Neural progenitor cell (in vitro differentiated cells): ENCODE results near the gene KCNJ10. TPM values are rescaled to one million over a fixed set of nuclear protein-coding genes. Genes with fewer than 3 reads are reported as not detected.

Source experiments
- DNase-seq: peaks from one replicate; pipeline ENCODE4 v3.0.0-alpha.2; 2016; ENCODE audit warnings: low spot score
- H2AFZ ChIP-seq: fragments of 200-600 bp; sonication (generic); replicated peaks from 2 replicates; pipeline ENCODE4 v1.6.1; 2016; ENCODE audit warnings: antibody characterized with exemption
- H3F3A ChIP-seq: fragments of 200-600 bp; sonication (generic); 2 replicates; pipeline ENCODE4 v1.6.1; 2016; ENCODE audit warnings: antibody characterized with exemption, low read depth
- H3K27ac ChIP-seq: fragments of 200-600 bp; sonication (generic); 2 replicates; pipeline ENCODE4 v1.5.1; 2016; ENCODE audit warnings: mild to moderate bottlenecking
- H3K27me3 ChIP-seq: fragments of 200-600 bp; sonication (generic); 2 replicates; pipeline ENCODE4 v1.6.1; 2016; ENCODE audit warnings: mild to moderate bottlenecking, moderate library complexity
- H3K36me3 ChIP-seq: fragments of 200-600 bp; sonication (generic); 2 replicates; pipeline ENCODE4 v1.5.1; 2016
- H3K4me1 ChIP-seq: fragments of 200-600 bp; sonication (generic); 2 replicates; pipeline ENCODE4 v1.6.1; 2016; ENCODE audit warnings: mixed run types
- H3K4me2 ChIP-seq: fragments of 200-600 bp; sonication (generic); 2 replicates; pipeline ENCODE4 v1.6.1; 2016
- H3K4me3 ChIP-seq: fragments of 200-600 bp; sonication (generic); 2 replicates; pipeline ENCODE4 v1.5.1; 2016
- H3K79me2 ChIP-seq: fragments of 200-600 bp; sonication (generic); 2 replicates; pipeline ENCODE4 v1.6.1; 2016; ENCODE audit warnings: low read depth
- H3K9ac ChIP-seq: fragments of 200-600 bp; sonication (generic); 2 replicates; pipeline ENCODE4 v1.6.1; 2016
- H3K9me3 ChIP-seq: fragments of 200-600 bp; sonication (generic); 2 replicates; pipeline ENCODE4 v1.5.1; 2016; ENCODE audit warnings: low read depth
- H4K20me1 ChIP-seq: fragments of 200-600 bp; sonication (generic); 2 replicates; pipeline ENCODE4 v1.6.1; 2016; ENCODE audit warnings: low read depth
- H3K27ac Mint-ChIP-seq: 3 replicates; pipeline ENCODE4 v1.8.0; 2021; ENCODE audit warnings: mixed read lengths
- H3K27me3 Mint-ChIP-seq: 2 replicates; pipeline ENCODE4 v1.8.0; 2022; ENCODE audit warnings: low read depth, mild to moderate bottlenecking, inconsistent platforms, moderate library complexity, mixed read lengths; ENCODE audit not compliant: insufficient read depth
- H3K36me3 Mint-ChIP-seq: 3 replicates; pipeline ENCODE4 v1.8.0; 2021; ENCODE audit warnings: mixed read lengths
- H3K4me1 Mint-ChIP-seq: 3 replicates; pipeline ENCODE4 v1.8.0; 2021; ENCODE audit warnings: mixed read lengths
- H3K4me3 Mint-ChIP-seq: 3 replicates; pipeline ENCODE4 v1.8.0; 2021; ENCODE audit warnings: mild to moderate bottlenecking, moderate library complexity, mixed read lengths
- H3K9me3 Mint-ChIP-seq: 3 replicates; pipeline ENCODE4 v1.8.0; 2020; ENCODE audit warnings: mixed read lengths
- CTCF ChIP-seq: fragments of 200-600 bp; sonication (generic); IDR thresholded peaks from 2 replicates; pipeline ENCODE4 v1.5.1; 2017; ENCODE audit warnings: antibody characterized with exemption, mild to moderate bottlenecking
- EZH2 ChIP-seq: fragments of 200-600 bp; sonication (generic); IDR thresholded peaks from 2 replicates; pipeline ENCODE4 v1.6.1; 2017; ENCODE audit warnings: antibody characterized with exemption, mild to moderate bottlenecking, moderate library complexity
- EZH2phosphoT487 ChIP-seq: fragments of 200-600 bp; sonication (generic); IDR thresholded peaks from 2 replicates; pipeline ENCODE4 v1.6.1; 2017; ENCODE audit warnings: antibody characterized with exemption
- total RNA-seq: library from RNA; depleted of rRNA; stranded (reverse); fragments of >200 nt; gene quantifications from 2 replicates; pipeline ENCODE4 v1.2.3, GENCODE V29; 2015; ENCODE audit warnings: low replicate concordance

The KCNJ10 gene
- total RNA-seq, 1 donor from 2014 or later: not detected

DNA sequence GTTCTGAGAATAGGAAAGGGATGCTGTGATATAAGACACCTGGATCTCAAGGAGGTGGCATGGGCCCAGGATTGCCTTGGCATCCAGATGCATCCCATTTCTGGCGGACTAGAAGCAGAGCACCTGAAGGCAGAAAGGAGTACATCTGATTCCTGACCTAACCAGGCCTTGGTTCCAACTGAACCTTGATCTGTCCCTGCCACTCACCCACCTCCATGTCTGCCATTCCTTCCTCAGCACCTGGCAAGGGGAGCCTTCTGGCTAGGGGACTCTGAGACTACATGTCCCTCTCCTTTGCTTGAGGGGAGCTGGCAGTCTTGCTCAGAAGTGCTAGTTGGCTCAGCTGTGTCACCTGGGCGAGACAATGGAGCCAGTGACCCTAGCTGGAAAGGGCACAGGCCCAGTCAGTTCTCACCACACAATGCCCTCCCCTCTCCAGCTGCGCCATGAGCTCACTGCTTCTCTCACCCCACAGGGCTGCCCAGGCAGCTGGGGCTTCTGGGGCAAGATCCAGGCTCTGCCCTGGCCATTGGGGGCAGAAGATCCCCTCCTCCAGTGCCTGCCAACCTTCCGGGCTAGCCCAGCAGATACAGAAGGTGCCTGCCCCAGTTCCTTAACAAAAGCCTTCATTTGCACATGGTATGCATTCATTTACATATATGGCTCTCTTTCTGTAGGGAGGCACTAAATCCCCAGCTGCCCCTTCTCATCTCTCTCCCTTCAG, 25.6 kb upstream of the KCNJ10 start:
- H3K36me3 ChIP-seq: no peaks in the 10 kb centered on the region
- peaks cover 30% of the 10 kb centered on the region for H3K4me1 Mint-ChIP-seq

DNA sequence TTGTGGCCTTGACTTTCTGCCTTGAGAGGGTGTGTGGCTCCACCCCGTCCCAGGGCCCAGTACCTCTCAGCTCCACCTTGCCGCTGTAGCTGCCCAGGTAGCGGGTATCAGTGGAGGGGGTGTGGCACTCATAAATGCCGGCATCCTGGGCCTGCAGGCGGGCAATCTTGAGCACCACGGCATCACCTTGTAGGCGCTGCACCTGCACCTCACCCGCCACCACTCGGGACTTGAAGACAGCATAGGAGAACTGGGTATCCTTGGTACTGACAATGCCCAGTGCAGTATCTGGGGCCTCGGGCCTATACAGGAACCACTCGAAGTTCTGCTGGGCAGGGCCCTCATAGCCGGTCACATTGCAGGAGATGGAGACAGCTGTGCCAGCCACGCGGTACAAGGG, 24.8 kb upstream of the KCNJ10 start:
- H4K20me1 ChIP-seq: peaks cover 12% of the 10 kb centered on the region
- no peak overlapping the region for H2AFZ ChIP-seq
- H3K27ac Mint-ChIP-seq: no peak overlapping the region
- H3K9me3 Mint-ChIP-seq: no peaks in the 10 kb centered on the region
- H3K4me2 ChIP-seq: no peak overlapping the region
- H3K4me1 ChIP-seq: peaks cover 24% of the 10 kb centered on the region
- no peak for TF ChIP-seq CTCF
- TF ChIP-seq EZH2: no peak
- TF ChIP-seq EZH2phosphoT487: no peak
- peaks cover 14% of the 10 kb centered on the region for H3K79me2 ChIP-seq
- H3K9me3 ChIP-seq: no peaks in the 10 kb centered on the region
- peaks cover 5% of the 10 kb centered on the region for H3K27me3 Mint-ChIP-seq
- H3K27me3 ChIP-seq: peaks cover 12% of the 10 kb centered on the region
- no peak overlapping the region for H3K4me3 ChIP-seq
- H3K4me1 Mint-ChIP-seq: peaks cover 30% of the 10 kb centered on the region
- no peak overlapping the region for H3K9ac ChIP-seq
- H3F3A ChIP-seq: peaks cover 11% of the 10 kb centered on the region
- no peak overlapping the region for H3K27ac ChIP-seq
- H3K4me3 Mint-ChIP-seq: no peak overlapping the region
- DNase-seq: no peak
- H3K36me3 ChIP-seq: no peaks in the 10 kb centered on the region
- no peaks in the 10 kb centered on the region for H3K36me3 Mint-ChIP-seq

More for the DNA sequence above, 25.6 kb upstream of the KCNJ10 start:
- Histone ChIP-seq H3K4me3 (no peak overlapping the region), H3K4me2 (peak overlapping the region; percentile 16), H3K27ac (no peak overlapping the region), H3F3A (peaks cover 18% of the 10 kb centered on the region), H3K4me1 (peaks cover 24% of the 10 kb centered on the region), H3K79me2 (peaks cover 14% of the 10 kb centered on the region), H3K27me3 (peaks cover 18% of the 10 kb centered on the region), H3K9ac (no peak overlapping the region), H4K20me1 (peaks cover 12% of the 10 kb centered on the region), H3K9me3 (no peaks in the 10 kb centered on the region), H2AFZ (no peak overlapping the region)
- H3K36me3 Mint-ChIP-seq: no peaks in the 10 kb centered on the region
- H3K9me3 Mint-ChIP-seq: no peaks in the 10 kb centered on the region
- no peak for TF ChIP-seq EZH2
- DNase-seq: peak; percentile 63
- no peak overlapping the region for H3K27ac Mint-ChIP-seq
- H3K27me3 Mint-ChIP-seq: peaks cover 8% of the 10 kb centered on the region
- peak overlapping the region; percentile 86 for H3K4me3 Mint-ChIP-seq

- H3K4me1 ChIP-seq: peaks cover 21% of the 10 kb centered on the region
- Mint-ChIP-seq H3K4me1 (peaks cover 26% of the 10 kb centered on the region), H3K4me3 (no peak overlapping the region), H3K27ac (no peak overlapping the region), H3K9me3 (no peaks in the 10 kb centered on the region), H3K36me3 (no peaks in the 10 kb centered on the region), H3K27me3 (peaks cover 5% of the 10 kb centered on the region)
- peaks cover 14% of the 10 kb centered on the region for H3K79me2 ChIP-seq
- TF ChIP-seq CTCF (no peak), EZH2phosphoT487 (no peak), EZH2 (no peak)
- H3F3A ChIP-seq: peaks cover 6% of the 10 kb centered on the region
- peaks cover 12% of the 10 kb centered on the region for H4K20me1 ChIP-seq
- DNase-seq: no peak
- H3K27ac ChIP-seq: no peak overlapping the region
- H2AFZ ChIP-seq: no peak overlapping the region
- peaks cover 8% of the 10 kb centered on the region for H3K27me3 ChIP-seq
- no peak overlapping the region for H3K9ac ChIP-seq
- H3K4me3 ChIP-seq: no peak overlapping the region
- no peaks in the 10 kb centered on the region for H3K9me3 ChIP-seq
- H3K4me2 ChIP-seq: no peak overlapping the region
- H3K36me3 ChIP-seq: no peaks in the 10 kb centered on the region
Measured at GRCh38 chr1:160094291-160094625, 24.3 kb upstream of the KCNJ10 start.

DNA sequence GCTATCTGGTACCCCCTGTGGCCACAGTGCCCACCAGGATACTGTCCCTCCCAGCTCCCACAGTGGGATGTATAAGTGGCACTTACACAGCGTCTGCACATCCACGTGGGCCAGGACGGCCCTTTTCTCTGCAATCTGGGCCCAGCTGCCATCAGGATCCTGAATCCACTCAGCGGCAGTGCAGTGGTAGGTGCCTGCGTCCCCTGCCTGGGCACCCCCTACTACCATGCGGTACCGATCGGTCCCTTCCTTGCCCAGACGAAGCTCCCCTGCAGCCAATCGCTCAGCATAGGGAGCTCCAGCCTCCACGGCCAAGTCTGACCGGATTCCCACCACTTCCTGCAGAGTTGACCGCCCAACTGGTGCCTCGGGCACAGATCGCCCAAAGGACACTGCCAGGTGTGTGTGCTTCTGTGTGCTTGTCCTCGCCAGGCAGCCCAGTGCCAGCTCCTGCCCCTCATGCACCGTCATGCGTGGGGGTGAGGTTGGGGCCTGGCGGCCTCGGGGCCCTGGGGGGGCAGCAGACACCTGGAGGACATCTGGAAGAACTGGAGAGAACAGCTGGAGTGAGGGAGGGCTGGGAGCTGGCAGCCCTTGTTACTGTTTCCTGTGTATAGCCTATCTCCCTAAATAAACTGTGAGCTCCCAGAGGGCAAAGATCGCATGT, 23.8 kb upstream of the KCNJ10 start:
- TF ChIP-seq EZH2phosphoT487: no peak
- TF ChIP-seq EZH2: no peak
- no peak overlapping the region for H3K27ac Mint-ChIP-seq
- H3K9ac ChIP-seq: no peak overlapping the region
- H3K36me3 ChIP-seq: no peaks in the 10 kb centered on the region
- peaks cover 19% of the 10 kb centered on the region for H3K4me1 ChIP-seq
- H3K27ac ChIP-seq: no peak overlapping the region
- H3K4me3 ChIP-seq: no peak overlapping the region
- H3K79me2 ChIP-seq: peaks cover 14% of the 10 kb centered on the region
- H3K9me3 ChIP-seq: no peaks in the 10 kb centered on the region
- peaks cover 5% of the 10 kb centered on the region for H3K27me3 Mint-ChIP-seq
- no peaks in the 10 kb centered on the region for H3K9me3 Mint-ChIP-seq
- no peak overlapping the region for H2AFZ ChIP-seq
- H3K4me1 Mint-ChIP-seq: peaks cover 24% of the 10 kb centered on the region
- peaks cover 12% of the 10 kb centered on the region for H4K20me1 ChIP-seq
- H3K27me3 ChIP-seq: peaks cover 6% of the 10 kb centered on the region
- H3K4me2 ChIP-seq: no peak overlapping the region
- H3K36me3 Mint-ChIP-seq: no peaks in the 10 kb centered on the region
- H3K4me3 Mint-ChIP-seq: no peak overlapping the region
- H3F3A ChIP-seq: peaks cover 4% of the 10 kb centered on the region
- no peak for DNase-seq
